Rectal smooth muscle tissue (tissue), 1 donor: ENCODE results near the gene MRNIP.

Source experiments
- H3K27ac ChIP-seq: one replicate; pipeline ENCODE4 v1.7.0; 2013; ENCODE audit warnings: low read depth, low read length, inconsistent platforms
- H3K27me3 ChIP-seq: one replicate; pipeline ENCODE4 v1.7.0; 2013; ENCODE audit warnings: low read length; ENCODE audit not compliant: control insufficient read depth, insufficient read depth
- H3K36me3 ChIP-seq: one replicate; pipeline ENCODE4 v1.7.0; 2013; ENCODE audit warnings: low read length; ENCODE audit not compliant: control insufficient read depth, insufficient read depth
- H3K4me1 ChIP-seq: one replicate; pipeline ENCODE4 v1.7.0; 2013; ENCODE audit warnings: low read length; ENCODE audit not compliant: control insufficient read depth, insufficient read depth
- H3K4me3 ChIP-seq: one replicate; pipeline ENCODE4 v1.7.0; 2013; ENCODE audit warnings: low read length
- H3K9ac ChIP-seq: one replicate; pipeline ENCODE4 v1.7.0; 2013; ENCODE audit warnings: low read length

Gene MRNIP

DNA sequence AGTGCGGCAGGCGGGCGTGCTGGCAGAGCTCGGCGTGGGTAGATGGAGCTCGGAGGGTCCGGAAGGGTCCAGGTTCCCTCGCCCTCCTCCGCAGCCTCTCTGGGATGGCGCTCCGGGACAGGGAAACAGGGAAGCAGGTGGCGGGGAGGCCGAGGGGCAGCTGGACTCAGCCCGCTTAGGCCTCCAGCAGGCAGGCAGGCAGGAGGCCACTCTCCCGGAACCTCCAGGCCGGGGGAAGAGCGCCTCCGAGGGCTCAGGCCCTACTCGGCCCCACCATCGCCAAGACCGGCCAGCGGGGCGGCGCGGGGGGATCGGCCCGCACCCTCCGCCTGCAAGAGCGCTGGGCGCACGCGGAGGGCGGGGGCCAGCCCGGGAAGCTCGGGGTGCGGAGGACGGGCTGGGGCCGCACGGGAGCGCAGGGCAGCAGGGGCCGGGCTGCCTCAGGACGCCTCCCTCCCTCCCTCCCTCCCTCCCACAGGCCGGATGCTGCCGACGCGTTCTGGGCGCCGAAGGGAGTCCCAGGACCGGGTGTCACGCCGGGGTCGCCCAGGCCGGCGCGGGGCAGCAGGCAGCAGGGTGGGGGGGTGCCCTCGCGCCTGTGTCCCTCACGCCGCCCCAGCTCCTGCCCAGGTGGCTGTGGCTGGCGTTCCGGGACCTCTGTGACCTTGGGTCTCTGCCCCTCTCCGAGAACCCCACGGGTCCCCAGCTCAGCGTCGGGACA is 52.9 kb downstream of the MRNIP start:
- peak overlapping the region; percentile 77 for H3K9ac ChIP-seq
- no peaks in the 10 kb centered on the region for H3K27me3 ChIP-seq
- H3K36me3 ChIP-seq, result no peaks in the 10 kb centered on the region
- peak overlapping the region; percentile 90 for H3K27ac ChIP-seq
- peak overlapping the region; percentile 82 for H3K4me3 ChIP-seq
- peaks cover 9% of the 10 kb centered on the region for H3K4me1 ChIP-seq

DNA sequence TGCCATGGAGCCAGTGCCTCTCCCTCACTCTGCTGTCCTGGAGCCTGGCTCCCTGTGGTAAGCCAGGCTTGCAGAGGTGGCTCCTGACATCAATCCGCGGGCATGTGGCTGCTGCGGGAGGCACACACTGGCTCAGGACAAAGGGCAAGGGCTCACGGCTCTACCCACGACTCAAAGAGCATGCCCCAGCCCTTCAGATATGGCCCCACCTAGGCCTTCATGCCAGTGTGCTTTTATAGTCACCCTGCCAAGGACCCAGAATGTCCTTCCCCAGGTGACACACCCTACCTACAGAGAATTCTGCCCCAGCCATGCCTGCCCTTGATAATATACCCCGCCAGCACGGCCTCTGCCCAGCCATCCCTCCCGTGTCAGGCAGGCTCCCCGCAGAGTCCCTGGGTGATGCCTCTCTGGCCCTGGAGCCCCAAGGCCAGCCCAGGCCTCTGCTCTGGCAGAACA is 53.5 kb downstream of the MRNIP start:
- Histone ChIP-seq H3K27ac (peak overlapping the region; percentile 90), H3K4me1 (peaks cover 9% of the 10 kb centered on the region), H3K36me3 (no peaks in the 10 kb centered on the region), H3K27me3 (no peaks in the 10 kb centered on the region), H3K9ac (peak overlapping the region; percentile 51), H3K4me3 (peak overlapping the region; percentile 82)

DNA sequence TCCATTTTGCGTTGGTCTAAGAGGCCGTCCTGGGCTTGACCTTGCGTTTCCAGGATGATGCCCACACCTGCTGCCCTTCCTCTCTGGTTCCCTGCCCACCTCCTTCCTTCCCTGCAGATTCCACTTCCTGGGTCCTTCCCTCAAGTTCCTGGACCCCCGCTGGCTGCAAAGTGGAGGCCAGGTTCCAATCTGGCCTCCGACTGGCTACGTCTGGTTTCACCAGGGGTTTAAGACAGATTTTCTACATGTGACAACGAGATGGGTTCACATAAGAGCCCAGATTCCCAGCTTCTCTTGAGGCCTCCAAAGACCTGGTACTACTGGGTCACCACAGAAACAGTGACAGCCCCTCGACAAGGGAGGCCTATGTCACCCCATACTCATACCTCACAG is 54.1 kb downstream of the MRNIP start:
- H3K36me3 ChIP-seq, result no peaks in the 10 kb centered on the region
- peak overlapping the region; percentile 82 for H3K4me3 ChIP-seq
- H3K9ac ChIP-seq, result no peak overlapping the region
- H3K27ac ChIP-seq, result no peak overlapping the region
- no peaks in the 10 kb centered on the region for H3K27me3 ChIP-seq
- peaks cover 9% of the 10 kb centered on the region for H3K4me1 ChIP-seq

DNA sequence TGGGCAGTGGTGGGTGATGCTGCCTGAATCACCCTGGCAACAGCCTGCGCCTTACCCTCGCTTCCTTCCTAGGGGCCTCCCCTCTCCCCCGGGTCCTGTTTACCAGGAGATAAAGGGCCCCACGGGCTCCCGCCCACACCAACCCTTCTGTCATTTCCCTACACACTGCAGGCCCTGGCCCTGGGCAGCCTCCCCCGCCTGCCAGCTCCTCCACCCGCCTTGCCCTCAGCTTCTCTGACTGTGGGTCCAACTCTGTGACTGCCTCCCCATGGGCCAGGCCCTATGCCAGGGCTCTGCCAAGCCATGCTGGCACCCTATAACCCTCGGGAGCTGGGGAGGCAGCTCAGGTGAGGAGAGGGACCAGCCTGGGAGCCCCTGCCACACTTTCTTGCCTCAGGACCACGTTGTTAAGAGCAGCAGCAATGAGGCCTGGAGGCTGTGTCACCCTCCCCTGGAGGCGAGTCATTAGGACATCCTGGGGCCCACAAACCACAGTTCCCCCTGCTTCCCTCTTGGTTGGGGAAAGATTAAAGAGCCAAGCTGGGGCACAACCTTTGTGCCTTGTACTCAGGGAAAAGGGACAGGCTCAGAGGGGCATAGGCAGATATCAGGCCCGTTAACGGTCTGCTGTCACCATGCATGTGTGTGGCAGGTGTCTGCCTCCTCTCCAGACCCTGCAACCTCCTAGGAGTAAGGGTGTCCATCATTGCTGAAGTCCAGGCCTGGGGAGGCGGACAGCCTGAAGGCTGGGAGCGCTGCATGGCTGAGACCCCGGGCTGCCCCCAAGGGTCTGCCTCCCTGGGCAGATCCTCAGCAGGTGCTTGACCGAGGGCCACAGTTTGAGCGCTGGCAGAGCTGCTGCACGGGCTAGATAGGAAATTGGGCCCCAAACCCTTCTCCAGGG is 54.7 kb downstream of the MRNIP start:
- Histone ChIP-seq H3K4me3 (peak overlapping the region; percentile 82), H3K4me1 (peaks cover 9% of the 10 kb centered on the region), H3K36me3 (peaks cover 6% of the 10 kb centered on the region)

DNA sequence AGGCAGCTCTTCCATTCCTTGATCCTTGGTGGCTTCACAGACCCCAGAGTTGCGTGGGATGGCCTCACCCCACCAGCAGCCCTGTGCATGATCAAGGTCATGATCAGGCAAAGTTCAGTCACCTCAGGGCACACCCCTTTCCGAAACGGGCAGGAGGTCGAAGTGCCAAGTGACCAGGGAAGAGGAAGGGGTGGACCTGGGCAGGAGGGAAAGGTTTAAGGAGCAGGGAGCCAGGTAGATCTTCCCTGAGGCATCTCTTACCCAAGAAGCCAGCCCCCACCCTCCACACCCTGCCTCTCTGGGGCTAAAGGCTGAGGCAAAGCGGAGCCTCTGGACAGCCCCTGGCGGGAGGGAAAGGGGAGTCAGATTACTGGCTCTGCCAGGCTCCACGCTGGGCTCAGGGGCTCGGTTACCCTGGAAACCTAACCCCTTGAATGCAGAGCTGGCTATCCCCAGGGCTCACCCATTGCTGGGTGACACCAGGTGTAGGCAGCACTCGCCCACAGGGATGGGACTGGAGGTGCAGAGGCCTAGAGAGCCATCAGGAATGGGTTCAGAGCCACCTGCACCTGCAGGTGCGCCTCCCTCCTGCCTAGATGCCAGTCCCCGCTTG is 55.6 kb downstream of the MRNIP start:
- Histone ChIP-seq H3K36me3 (peaks cover 15% of the 10 kb centered on the region), H3K4me1 (peaks cover 9% of the 10 kb centered on the region), H3K27ac (no peak overlapping the region), H3K27me3 (no peaks in the 10 kb centered on the region), H3K4me3 (no peak overlapping the region), H3K9ac (no peak overlapping the region)

More for the DNA sequence above, 54.7 kb downstream of the MRNIP start:
- Histone ChIP-seq H3K27ac (no peak overlapping the region), H3K27me3 (no peaks in the 10 kb centered on the region), H3K9ac (no peak overlapping the region)

DNA sequence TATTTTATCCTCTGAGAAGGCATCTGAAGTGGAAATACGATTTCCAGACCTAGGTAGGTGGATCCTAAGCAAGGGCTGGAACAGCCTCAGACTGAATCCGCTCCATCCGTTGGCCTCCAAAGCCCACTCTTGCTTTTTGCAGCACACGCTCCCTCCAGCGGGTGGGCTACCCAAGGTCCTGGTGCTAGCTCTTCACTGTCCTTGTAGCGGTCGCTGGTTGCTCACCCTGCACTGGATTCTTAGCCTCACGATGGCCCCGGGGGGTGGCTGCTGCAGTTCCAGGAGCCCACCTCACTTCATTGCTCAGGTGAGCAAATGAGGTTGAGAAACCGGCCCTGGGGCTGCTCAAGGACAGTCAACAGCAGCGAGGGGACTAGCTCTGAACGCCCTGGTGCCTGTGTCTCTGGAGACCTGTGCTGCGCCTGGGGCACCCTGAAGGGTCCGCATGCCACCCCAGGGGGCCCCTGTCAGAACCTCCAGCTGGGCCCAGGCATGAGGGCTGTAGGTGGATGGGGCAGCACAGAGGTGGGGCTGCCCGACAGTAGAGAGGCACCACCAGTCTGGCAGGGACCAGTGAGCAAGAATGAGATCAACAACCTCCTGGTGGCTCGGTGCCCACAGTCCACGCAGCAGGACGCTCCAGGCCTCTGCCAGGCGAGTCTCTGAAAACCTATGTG is 56.3 kb downstream of the MRNIP start:
- Histone ChIP-seq H3K4me1 (peaks cover 9% of the 10 kb centered on the region), H3K36me3 (peaks cover 20% of the 10 kb centered on the region), H3K4me3 (no peak overlapping the region), H3K27ac (no peak overlapping the region), H3K9ac (no peak overlapping the region), H3K27me3 (no peaks in the 10 kb centered on the region)

DNA sequence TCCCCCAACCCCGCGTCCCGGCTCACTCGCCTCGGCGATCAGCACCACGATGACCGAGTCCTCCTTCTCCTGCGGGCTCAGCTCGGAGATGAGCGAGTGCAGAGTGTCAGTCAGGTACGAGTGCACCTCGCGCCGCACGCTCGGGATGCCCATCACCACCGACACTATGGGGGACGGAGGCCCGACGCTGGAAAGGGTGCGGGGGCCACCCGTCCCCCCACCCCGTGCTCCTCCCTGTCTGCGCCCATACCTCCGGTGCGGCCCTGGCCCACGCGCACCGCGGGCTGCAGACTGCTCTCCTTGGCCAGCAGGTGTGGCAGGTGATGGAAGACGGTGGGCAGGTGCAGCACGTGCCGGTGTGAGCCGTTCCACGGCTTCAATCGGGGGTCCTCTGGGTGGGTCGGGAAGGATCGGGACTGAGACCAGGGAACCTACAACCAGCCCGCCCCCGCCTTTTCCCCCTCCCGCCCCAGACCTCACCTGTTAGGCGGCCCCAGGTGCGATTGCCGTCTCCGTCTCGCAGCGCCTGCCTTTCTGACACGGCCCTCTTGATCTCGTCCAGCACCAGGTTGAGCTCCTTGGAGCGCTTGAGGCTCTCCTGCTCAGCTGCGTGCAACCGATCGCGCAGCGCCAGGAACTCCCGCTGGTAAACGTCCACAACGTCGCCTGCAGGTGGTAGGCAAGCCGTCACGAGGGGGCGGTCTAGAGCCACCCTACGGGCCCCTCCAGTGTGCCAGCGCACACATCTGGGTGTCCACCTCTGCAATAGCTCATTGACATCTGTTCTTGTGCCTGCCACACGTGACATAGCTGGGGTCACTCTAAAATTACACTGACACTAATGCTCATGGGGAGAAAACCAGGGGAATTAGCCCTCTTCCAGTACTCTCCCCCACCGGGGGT is 57.1 kb downstream of the MRNIP start:
- H3K4me3 ChIP-seq, result no peak overlapping the region
- peaks cover 23% of the 10 kb centered on the region for H3K36me3 ChIP-seq
- H3K9ac ChIP-seq, result no peak overlapping the region
- no peaks in the 10 kb centered on the region for H3K27me3 ChIP-seq
- no peak overlapping the region for H3K27ac ChIP-seq
- H3K4me1 ChIP-seq, result peaks cover 9% of the 10 kb centered on the region

DNA sequence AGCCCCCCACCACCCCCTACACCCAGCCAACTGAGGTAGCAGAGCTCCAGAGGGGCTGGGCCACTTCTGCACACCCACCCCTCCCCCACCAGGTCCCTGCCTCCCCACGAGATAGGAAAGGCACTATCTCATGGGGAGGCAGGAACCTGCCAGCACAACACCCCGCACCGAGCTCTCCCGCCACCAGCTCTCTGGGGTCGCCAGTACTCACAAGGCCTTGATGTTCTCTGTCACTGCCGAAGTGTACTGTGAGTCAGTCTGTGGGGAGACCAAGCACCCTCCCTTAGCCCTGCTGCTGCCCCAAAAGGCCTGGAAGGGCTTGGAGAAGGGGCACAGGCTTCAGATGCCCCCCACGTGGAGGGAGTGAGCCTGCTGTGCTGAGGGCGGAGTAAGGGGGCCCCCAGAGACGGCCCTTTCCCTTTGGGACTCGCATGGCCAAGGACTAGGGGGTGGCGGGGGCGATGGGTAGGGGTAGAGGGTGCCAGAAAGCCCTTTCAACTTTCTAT is 57.9 kb downstream of the MRNIP start:
- H3K36me3 ChIP-seq, result peaks cover 23% of the 10 kb centered on the region
- peaks cover 9% of the 10 kb centered on the region for H3K4me1 ChIP-seq
- H3K27me3 ChIP-seq, result no peaks in the 10 kb centered on the region
- no peak overlapping the region for H3K9ac ChIP-seq
- no peak overlapping the region for H3K4me3 ChIP-seq
- H3K27ac ChIP-seq, result no peak overlapping the region

DNA sequence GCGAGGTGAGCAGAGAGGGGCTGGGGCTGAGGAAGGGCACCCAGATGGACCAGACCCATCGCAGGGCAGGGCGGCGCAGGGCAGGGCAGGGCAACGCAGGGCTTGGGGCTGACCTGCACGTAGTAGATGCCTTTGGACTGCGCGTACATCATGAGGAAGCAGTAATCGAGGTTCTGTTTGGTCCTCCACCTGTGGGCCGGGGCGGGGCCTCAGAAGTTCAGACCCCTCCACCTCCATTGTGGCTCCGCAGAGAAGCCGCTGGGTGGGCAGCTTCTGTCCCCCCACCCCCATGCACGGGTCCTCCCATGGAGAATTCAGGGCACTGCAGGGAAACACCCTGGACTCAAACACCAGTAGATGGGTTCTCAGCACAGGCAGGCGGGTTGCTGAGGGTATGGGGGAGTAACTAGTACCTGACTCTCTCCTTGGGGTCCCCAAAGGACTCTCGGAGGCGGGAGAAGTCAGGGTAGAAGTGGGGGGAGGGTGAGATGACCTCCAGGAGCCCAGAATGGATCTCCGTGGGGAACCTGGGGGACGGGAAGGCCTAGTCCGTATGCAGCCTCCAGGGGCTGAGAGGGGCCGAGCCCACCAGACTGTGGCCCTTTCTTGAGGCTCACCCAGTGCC is 58.4 kb downstream of the MRNIP start:
- H3K27me3 ChIP-seq, result no peaks in the 10 kb centered on the region
- H3K4me3 ChIP-seq, result no peak overlapping the region
- peaks cover 5% of the 10 kb centered on the region for H3K4me1 ChIP-seq
- peaks cover 23% of the 10 kb centered on the region for H3K36me3 ChIP-seq
- H3K9ac ChIP-seq, result no peak overlapping the region
- H3K27ac ChIP-seq, result no peak overlapping the region

DNA sequence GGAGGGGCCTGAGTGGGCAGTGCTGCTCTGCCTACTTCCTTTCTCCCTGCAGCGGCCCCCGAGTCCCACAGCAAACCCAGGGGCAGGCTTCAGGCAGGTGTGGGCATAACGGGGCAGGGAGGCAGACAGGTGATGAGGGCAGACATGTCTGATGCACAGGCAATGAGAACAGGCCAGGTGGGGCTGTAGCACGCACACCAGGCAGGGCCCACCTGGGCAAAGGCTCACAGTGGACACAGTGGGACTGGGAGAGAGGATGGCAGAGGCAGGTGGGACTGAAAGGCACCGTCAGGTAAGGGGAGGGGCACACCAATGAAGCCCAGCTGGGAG is 59.0 kb downstream of the MRNIP start:
- H3K4me1 ChIP-seq, result no peaks in the 10 kb centered on the region
- no peak overlapping the region for H3K27ac ChIP-seq
- peaks cover 23% of the 10 kb centered on the region for H3K36me3 ChIP-seq

More for the DNA sequence above, 59.0 kb downstream of the MRNIP start:
- no peak overlapping the region for H3K9ac ChIP-seq
- no peak overlapping the region for H3K4me3 ChIP-seq
- H3K27me3 ChIP-seq, result no peaks in the 10 kb centered on the region
